HG03135 (cell line): ENCODE data around the gene MAP1B.

ENCODE experiments used
- ATAC-seq: cut with Tn5 transposase; IDR thresholded peaks from one replicate; pipeline ENCODE4 v1.9.1; 2021; ENCODE audit warnings: mild to moderate bottlenecking, moderate library complexity; ENCODE audit not compliant: unreplicated experiment

The MAP1B gene

GRCh38 chr5:72129725-72130124 is 22.4 kb downstream of the MAP1B start:
- no peak for ATAC-seq

GRCh38 chr5:72130351-72130761 is 23.1 kb downstream of the MAP1B start:
- ATAC-seq: no peak

- ATAC-seq: no peak
Measured at GRCh38 chr5:72133212-72133990, 26.1 kb downstream of the MAP1B start.

- ATAC-seq: no peak
Measured at GRCh38 chr5:72134226-72134899, 27.1 kb downstream of the MAP1B start.

- no peak for ATAC-seq
Measured at GRCh38 chr5:72137826-72138409, 30.6 kb downstream of the MAP1B start.

- no peak for ATAC-seq
Measured at GRCh38 chr5:72138943-72139521, 31.8 kb downstream of the MAP1B start.

- no peak for ATAC-seq
Measured at GRCh38 chr5:72140711-72141110, 33.4 kb downstream of the MAP1B start.

- no peak for ATAC-seq
Measured at GRCh38 chr5:72141440-72142355, 34.4 kb downstream of the MAP1B start.

GRCh38 chr5:72144762-72145161 is 37.5 kb downstream of the MAP1B start:
- ATAC-seq: no peak

GRCh38 chr5:72145348-72145747 is 38.1 kb downstream of the MAP1B start:
- ATAC-seq: no peak

- no peak for ATAC-seq
Measured at GRCh38 chr5:72146056-72146455, 38.8 kb downstream of the MAP1B start.

GRCh38 chr5:72147569-72147968 is 40.3 kb downstream of the MAP1B start:
- ATAC-seq: no peak

- no peak for ATAC-seq
Measured at GRCh38 chr5:72149742-72150141, 42.5 kb downstream of the MAP1B start.

- ATAC-seq: no peak
Measured at GRCh38 chr5:72151169-72151568, 43.9 kb downstream of the MAP1B start.

GRCh38 chr5:72151646-72152045 is 44.4 kb downstream of the MAP1B start:
- no peak for ATAC-seq

- ATAC-seq: no peak
Measured at GRCh38 chr5:72152545-72152944, 45.3 kb downstream of the MAP1B start.

GRCh38 chr5:72153551-72153950 is 46.3 kb downstream of the MAP1B start:
- no peak for ATAC-seq

GRCh38 chr5:72154076-72154756 is 46.9 kb downstream of the MAP1B start:
- ATAC-seq: no peak

- no peak for ATAC-seq
Measured at GRCh38 chr5:72156946-72157624, 49.8 kb downstream of the MAP1B start.

- ATAC-seq: no peak
Measured at GRCh38 chr5:72157625-72157962, 50.3 kb downstream of the MAP1B start.
